GM19043 (cell line): ENCODE data around the gene IRF7.
A peak's percentile ranks its signal among the peaks of the same experiment; 100 is the strongest.

ENCODE experiments used
- ATAC-seq: cut with Tn5 transposase; IDR thresholded peaks from one replicate; pipeline ENCODE4 v1.9.1; 2021; ENCODE audit warnings: low read depth; ENCODE audit not compliant: unreplicated experiment

Gene IRF7

GRCh38 chr11:568306-569157 lies 47.2 kb downstream of the IRF7 start:
- peak; percentile 78 for ATAC-seq

GRCh38 chr11:567629-568292 lies 48.0 kb downstream of the IRF7 start:
- no peak for ATAC-seq

GRCh38 chr11:567011-567628 lies 48.6 kb downstream of the IRF7 start:
- ATAC-seq: no peak

- ATAC-seq: no peak
These were observed 49.7 kb downstream of the IRF7 start for GRCh38 chr11:565921-566509.

GRCh38 chr11:563812-564578 lies 51.8 kb downstream of the IRF7 start:
- ATAC-seq: no peak

- ATAC-seq: no peak
These were observed 52.5 kb downstream of the IRF7 start for GRCh38 chr11:563066-563811.
